ENCODE results near the gene KIAA0513. TPM values are rescaled to one million over a fixed set of nuclear protein-coding genes. Genes with fewer than 3 reads are reported as not detected.

KIAA0513 gene
- total RNA-seq, 1 experiment from 2014 or later = 12.8 TPM

GRCh38 chr16:85069171-85069570 lies 41.6 kb downstream of the KIAA0513 start:
- DNase-seq (ENCODE audit: low read depth) = peak; percentile 19

- no peak for DNase-seq (ENCODE audit: low read depth)
These were observed 44.7 kb downstream of the KIAA0513 start for GRCh38 chr16:85072076-85072860.

GRCh38 chr16:85072947-85073346 lies 45.4 kb downstream of the KIAA0513 start:
- DNase-seq (ENCODE audit: low read depth) = peak; percentile 86

DNA sequence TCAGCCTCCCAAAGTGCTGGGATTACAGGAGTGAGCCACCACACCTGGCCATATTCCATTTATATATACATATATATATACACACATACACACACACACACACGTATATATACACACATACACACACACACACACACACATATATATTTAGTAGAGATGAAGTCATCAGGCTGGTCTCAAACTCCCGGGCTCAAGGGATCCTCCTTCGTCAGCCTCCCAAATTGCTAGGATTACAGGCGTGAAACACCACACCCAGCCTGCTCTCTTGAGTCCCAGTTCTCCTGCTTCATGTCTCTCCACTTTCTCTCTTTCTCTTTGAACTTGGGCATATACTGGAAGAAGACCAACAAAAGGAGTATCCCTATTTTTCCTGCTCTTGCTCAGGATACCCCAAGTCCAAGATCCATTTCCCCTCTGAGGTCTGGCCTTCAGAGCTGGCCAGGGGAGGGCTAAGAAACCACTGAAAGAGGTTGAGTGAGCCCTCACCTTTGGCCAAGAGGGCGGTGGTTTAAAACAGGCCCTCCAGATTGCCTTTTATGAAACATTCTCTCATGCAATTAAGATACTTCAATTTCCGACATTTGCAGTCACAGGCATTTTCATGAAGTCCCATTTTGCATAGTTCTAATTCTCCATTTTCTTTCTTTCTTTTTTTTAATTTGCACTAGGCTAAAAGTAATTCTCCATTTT lies 46.8 kb downstream of the KIAA0513 start:
- no peak for DNase-seq (ENCODE audit: low read depth)

DNA sequence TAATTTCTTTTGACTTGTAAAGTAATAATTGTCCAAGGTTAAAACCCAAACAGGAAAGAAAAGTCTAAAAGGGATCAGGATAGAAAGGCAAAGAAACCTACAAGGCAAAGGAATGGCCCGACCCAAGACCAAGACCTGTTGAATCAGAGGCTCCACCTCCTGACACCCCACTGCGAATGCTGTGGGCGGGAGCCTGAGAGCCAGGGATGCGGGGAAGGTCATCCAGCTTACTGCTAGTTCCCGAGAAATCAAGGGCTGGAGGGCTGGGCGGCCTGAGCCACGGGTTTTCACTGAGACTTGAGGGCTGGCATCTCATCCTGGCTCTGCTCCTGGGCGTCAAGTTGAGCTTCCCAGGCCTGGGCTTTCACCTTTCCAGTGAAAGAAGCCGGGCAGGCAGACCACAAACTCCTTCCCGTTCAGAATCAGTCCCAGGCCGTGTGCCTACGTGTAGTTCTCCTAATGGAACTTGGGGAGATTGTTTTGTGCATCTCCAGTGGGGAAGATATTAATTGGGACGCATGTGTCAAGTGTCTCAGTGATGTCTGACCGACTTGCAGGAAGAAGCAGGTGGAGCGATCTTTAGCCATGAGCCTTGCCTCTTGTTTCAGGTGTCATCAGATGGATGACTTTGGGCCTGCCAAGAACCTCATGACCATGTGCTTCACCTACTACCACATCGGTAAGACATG lies 47.8 kb downstream of the KIAA0513 start:
- DNase-seq (ENCODE audit: low read depth) = no peak

DNA sequence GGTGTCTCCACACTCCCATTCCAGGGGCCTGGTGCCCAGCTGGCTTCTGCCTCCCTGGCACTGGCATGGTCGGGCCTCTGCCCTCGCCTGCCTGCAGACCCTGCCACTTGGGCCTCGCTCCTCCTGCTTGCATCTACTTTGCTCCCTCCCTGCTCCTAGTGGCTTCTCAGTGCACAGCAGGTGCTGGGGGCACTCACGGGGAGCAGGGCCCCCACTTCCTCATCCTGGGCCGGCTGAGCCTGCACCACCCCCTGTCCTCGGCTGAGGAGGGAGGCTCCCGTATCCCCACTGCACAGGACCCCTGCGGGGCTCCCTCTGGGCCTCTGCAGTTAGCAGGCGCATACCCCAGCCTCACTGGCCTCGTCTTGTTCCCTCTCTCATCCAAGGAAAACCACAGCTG lies 49.4 kb downstream of the KIAA0513 start:
- DNase-seq (ENCODE audit: low read depth) = no peak

DNA sequence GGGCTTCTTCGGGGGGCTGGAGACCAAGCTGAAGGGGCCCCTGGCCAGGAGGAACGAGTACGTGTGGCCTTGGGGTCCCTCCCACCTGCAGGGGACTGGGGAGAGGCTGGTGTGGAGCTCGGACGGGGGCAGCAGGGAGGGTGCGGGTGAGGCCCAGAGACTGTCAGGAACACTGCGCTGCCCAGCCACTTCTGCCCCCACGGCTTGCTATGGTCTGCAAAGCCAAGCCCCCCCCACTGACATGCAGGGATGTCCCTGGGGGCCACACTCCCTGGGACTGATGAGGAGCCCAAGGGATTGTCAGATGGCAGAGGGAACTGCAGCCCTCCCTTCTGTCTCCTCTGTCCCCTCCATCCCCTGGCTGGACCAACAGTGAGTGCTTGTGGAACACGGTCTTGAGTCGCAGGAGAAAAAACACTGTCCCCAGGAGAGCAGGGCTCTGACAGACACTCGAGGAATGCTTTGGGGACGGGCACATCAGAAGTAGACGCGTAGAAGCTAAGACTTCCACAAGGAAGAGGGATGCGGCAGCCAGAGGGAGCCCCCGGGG lies 50.1 kb downstream of the KIAA0513 start:
- DNase-seq (ENCODE audit: low read depth) = no peak

DNA sequence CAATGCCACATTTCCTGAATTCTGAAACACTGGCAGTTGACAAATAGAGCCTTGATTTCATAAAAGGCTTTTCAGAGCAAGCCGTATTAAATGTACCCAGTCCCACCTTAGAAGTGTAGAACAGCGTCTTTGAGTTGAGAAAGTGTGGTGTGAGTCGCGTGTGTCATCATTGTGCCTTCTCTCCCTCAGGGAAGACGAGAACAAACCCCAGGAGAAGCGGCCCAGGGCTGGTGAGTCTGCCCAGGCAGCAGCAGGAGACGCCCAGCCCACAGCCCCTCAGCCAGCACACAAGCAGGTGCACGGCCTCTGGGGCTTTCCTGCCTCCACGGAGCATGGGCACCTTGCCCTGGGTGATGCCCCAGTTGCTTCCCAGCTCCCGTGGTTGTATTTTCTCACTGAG lies 50.6 kb downstream of the KIAA0513 start:
- DNase-seq (ENCODE audit: low read depth) = no peak

DNA sequence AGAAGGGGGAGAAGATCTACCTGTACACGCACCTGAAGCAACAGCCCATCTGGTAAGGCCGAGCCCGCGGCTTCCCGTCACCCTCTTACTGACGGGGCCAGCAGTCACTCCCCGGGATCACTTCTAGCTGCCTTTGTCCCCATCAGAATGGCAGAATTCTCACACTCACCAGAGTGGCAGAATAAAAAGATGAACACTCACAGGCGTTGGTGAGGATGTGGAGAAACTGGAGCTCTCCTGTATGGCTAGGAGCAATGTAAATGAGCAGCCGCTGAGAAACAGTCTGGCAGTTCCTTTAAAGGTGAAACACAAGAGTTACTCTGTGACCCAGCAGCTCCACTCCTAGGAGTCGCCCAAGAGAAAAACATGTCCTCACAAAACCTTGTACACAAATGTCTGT lies 51.4 kb downstream of the KIAA0513 start:
- no peak for DNase-seq (ENCODE audit: low read depth)

- no peak for DNase-seq (ENCODE audit: low read depth)
These were observed 52.4 kb downstream of the KIAA0513 start for GRCh38 chr16:85079785-85080570.

GRCh38 chr16:85081038-85081437 lies 53.4 kb downstream of the KIAA0513 start:
- DNase-seq (ENCODE audit: low read depth) = no peak

DNA sequence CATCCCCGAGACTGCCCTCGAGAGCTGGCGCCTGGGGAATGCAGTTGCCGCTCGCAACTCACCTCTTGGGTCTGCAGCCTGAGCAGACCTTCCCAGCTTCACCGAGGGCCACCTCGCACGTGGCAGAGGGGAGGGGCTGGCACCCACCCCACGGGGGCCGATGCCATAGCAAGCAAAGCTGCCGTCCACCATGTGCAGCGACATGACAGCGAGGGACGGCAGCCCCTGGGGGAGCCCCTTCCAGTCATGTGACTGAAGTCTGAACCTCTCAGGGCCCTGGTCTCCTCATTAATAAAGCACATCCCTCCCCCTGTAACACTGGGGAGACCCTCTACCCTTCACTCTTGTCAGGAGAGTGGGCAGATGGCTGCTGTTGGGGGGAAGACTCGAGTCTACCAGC lies 54.2 kb downstream of the KIAA0513 start:
- DNase-seq (ENCODE audit: low read depth) = no peak

DNA sequence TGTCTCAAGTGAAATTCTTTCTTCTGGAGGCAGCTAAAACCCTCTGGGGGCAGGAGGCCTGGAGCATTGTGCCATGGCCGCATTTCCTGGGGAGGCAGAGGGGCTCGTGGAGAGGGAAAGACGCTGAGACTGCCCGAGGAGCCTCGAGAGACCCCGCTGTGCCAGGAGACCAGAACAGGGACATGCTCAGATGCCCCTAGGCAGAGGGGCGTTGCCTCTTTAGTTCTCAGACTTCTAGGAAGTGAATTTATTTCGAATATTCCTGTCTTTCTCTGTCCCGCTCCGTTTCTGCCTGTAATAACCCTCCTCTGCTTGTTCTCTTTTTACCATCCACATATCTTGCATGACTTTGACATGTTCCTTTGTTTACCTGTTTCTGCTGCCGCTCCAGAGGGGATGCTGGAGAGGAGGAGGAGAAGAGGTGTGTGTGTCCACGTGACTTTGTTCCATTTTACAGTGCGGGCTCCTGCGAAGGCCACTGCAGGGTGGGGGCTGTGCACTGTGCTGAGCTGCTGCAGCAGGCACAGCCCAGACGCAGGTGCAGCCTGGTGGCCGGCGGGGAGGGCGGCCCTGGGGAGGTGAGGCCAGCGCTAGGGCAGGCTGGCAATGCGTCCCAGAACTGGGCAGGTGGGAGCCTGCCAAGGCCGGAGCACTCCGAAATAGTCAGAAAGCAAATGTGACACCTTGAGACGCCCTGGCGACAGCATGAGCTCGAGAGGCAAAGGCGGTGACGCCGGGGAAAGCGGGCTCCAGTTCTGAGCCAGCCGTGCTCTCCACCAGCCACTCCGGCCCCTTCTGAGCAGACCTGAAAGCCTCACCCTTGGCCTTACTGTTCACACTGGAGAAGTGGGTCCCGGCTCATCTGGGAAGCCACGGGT lies 54.8 kb downstream of the KIAA0513 start:
- DNase-seq (ENCODE audit: low read depth) = no peak

GRCh38 chr16:85083051-85083639 lies 55.5 kb downstream of the KIAA0513 start:
- no peak for DNase-seq (ENCODE audit: low read depth)

GRCh38 chr16:85084841-85085510 lies 57.4 kb downstream of the KIAA0513 start:
- no peak for DNase-seq (ENCODE audit: low read depth)

- DNase-seq (ENCODE audit: low read depth) = no peak
These were observed 58.1 kb downstream of the KIAA0513 start for GRCh38 chr16:85085721-85086120.

- peak; percentile 45 for DNase-seq (ENCODE audit: low read depth)
These were observed 59.0 kb downstream of the KIAA0513 start for GRCh38 chr16:85086347-85087291.

GRCh38 chr16:85087899-85088569 lies 60.4 kb downstream of the KIAA0513 start:
- no peak for DNase-seq (ENCODE audit: low read depth)
